Heart left ventricle (tissue), 16 donors: ENCODE data around the gene MAGI2. TPM values are rescaled to one million over a fixed set of nuclear protein-coding genes. Genes with fewer than 3 reads are reported as not detected.

Experiments
- ATAC-seq, 4 donors: fragments of 200-7000 bp; cut with Tn5 transposase; one replicate each; pipeline ENCODE4 v1.9.1; 2020 to 2022; ENCODE audit warnings: moderate library complexity in 4 of 4, mild to moderate bottlenecking in 3 of 4, moderate number of reproducible peaks in 1 of 4
- DNase-seq, 5 donors: peaks; one replicate each; pipeline ENCODE4 v3.0.0-alpha.2; 2020
- H3K27ac ChIP-seq, 12 donors: fragments of 200-600 bp; sonication (generic) in 4 of 12; one replicate each; pipeline versions ENCODE4 v1.5.0 to v1.8.0; 2016 to 2022; ENCODE audit warnings: mild to moderate bottlenecking in 2 of 12
- H3K27me3 ChIP-seq, 9 donors: fragments of 200-600 bp; sonication (generic) in 2 of 9; one replicate each; pipeline versions ENCODE4 v1.5.1 to v1.8.0; 2016 to 2022; ENCODE audit warnings: mild to moderate bottlenecking in 3 of 9
- H3K36me3 ChIP-seq, 9 donors: fragments of 200-600 bp; sonication (generic) in 2 of 9; one replicate each; pipeline versions ENCODE4 v1.5.0 to v1.8.0; 2018 to 2022; ENCODE audit warnings: mild to moderate bottlenecking in 2 of 9
- H3K4me1 ChIP-seq, 12 donors: fragments of 200-600 bp; sonication (generic) in 4 of 12; one replicate each; pipeline versions ENCODE4 v1.5.0 to v1.8.0; 2016 to 2022; ENCODE audit warnings: mild to moderate bottlenecking in 3 of 12
- H3K4me3 ChIP-seq, 12 donors: fragments of 200-600 bp; sonication (generic) in 4 of 12; one replicate each; pipeline versions ENCODE4 v1.5.0 to v1.8.0; 2017 to 2022; ENCODE audit warnings: mild to moderate bottlenecking in 9 of 12, moderate library complexity in 4 of 12
- H3K9me3 ChIP-seq, 12 donors: fragments of 200-600 bp; sonication (generic) in 4 of 12; one replicate each; pipeline versions ENCODE4 v1.5.0 to v1.8.0; 2016 to 2022; ENCODE audit warnings: mild to moderate bottlenecking in 1 of 12
- POLR2A ChIP-seq, 2 donors: fragments of 450-650 bp; IDR thresholded peaks; one replicate each; pipeline ENCODE4 v1.6.1; 2017; ENCODE audit warnings: antibody characterized with exemption in 2 of 2, mild to moderate bottlenecking in 2 of 2, moderate library complexity in 2 of 2
- WGBS, 4 donors: extraction: QIAGEN DNeasy Blood & Tissue Kit in 2 of 4; methylation state at CpG; one replicate each; pipeline versions ENCODE4 v1.1.5 to v1.1.7; 2013 to 2018; 5-methylcytosine and 5-hydroxymethylcytosine counted together
- intact Hi-C, 10 donors: fragments of 100-400 bp; cut with DNase I; formaldehyde crosslinking; loops; one replicate each; pipeline versions ENCODE4 v1.11.1 to v1.14.2; 2022
- polyA plus RNA-seq, 2 donors: library from polyadenylated mRNA; stranded (reverse); fragments of 200-250 nt; gene quantifications; one replicate each; pipeline ENCODE4 v1.2.3, GENCODE V29; 2013
- total RNA-seq, 9 donors: library from RNA; depleted of rRNA in 2 of 9; stranded (reverse); fragments of >200 nt in 2 of 9; fragmentation: NEBNext Ultra II Directional in 3 of 9; extraction: Animal tissue kit (Norgen Biotek cat#: 25700) in 3 of 9; gene quantifications; one replicate each; pipeline versions ENCODE4 v1.1.0 to v1.2.4, GENCODE V29; 2016 to 2023
- TF ChIP-seq, protein P1 (sequence below), 12 donors: fragments of 200-600 bp; sonication (generic) in 4 of 12; IDR thresholded peaks; one replicate each; pipeline versions ENCODE4 v1.5.0 to v1.8.0; 2018 to 2022; ENCODE audit warnings: antibody characterized with exemption in 12 of 12, mild to moderate bottlenecking in 5 of 12
- donor health status: ischemic (EF 13 %, LVEDD 7.1; RV severe dilation, severe dysfunction).
- donor health status: healthy with polysubstance abuse.
- donor health status: DM: no; HTN: yes; CAD: no.
- donor health status: DM: no; HTN: no; CAD: no.
- donor health status: ischemic (EF 25% LVEDD 6.9; RV normal size, moderate dysfunction).
- donor health status: ischemic (EF 25% LVEDD 5.7; RV mildly dilated, moderate dysfunction).
- donor health status: healthy.
- donor health status: DM: yes; HTN: yes; CAD: no.
- donor health status: ischemic (EF 35%, LVEDD 5.7; RV mildly dilated, moderate dysfunction).
- donor health status: nonischemic (EF 11% LVEDD 7.7; RV severe dilation, severe dysfunction).
- donor health status: DM: yes; HTN: yes; CAD: no.
- donor health status: PGD.
- donor health status: ischemic (EF 29% LVEDD 5.4; RV normal size, mild dysfunction).
- donor health status: nonischemic (EF 23%, LVEDD 6.1; RV moderate dilation, normal function).

The MAGI2 gene
- total and polyA plus RNA-seq, 11 donors, result 1.1 to 6.8 (median 3.8) TPM

DNA sequence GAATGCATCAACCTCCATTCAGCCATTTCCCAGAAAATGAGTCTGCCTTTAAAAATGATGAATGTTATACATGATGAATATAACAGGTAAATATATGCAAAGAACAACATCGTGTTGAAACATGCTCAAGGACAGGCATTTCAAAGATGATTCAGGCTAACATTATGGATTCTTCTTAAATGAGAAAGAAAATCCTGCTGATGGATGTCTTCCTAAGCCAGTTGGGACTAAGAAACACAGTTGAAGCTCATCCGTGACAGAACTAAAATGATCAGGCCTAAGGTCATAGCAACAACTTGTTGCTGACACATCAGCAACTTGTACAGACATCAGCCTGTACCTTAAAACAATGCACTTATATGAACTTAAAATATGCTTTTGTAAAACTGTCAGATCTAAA, 267.9 kb downstream of the MAGI2 start:
- 79 to 90% (median 88%) methylated on average over 2 of the region's 2 CpGs for WGBS, 4 donors

DNA sequence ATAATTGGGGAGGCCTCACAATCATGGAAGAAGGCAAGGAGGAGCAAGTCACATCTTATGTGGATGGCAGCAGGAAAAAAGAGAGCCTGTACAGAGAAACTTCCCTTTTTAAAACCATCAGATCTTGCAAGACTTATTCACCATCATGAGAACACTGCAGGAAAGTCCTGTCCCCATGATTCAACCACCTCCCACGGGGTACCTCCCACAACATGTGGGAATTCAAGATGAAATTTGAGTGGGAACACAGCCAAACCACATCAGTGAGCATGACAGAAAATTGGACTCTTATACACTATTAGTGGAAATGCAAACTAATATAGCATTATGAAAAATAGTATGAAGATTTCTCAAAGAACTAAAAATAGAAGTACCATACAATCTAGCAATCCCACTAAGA, 271.2 kb downstream of the MAGI2 start:
- TF ChIP-seq, protein P1, sequence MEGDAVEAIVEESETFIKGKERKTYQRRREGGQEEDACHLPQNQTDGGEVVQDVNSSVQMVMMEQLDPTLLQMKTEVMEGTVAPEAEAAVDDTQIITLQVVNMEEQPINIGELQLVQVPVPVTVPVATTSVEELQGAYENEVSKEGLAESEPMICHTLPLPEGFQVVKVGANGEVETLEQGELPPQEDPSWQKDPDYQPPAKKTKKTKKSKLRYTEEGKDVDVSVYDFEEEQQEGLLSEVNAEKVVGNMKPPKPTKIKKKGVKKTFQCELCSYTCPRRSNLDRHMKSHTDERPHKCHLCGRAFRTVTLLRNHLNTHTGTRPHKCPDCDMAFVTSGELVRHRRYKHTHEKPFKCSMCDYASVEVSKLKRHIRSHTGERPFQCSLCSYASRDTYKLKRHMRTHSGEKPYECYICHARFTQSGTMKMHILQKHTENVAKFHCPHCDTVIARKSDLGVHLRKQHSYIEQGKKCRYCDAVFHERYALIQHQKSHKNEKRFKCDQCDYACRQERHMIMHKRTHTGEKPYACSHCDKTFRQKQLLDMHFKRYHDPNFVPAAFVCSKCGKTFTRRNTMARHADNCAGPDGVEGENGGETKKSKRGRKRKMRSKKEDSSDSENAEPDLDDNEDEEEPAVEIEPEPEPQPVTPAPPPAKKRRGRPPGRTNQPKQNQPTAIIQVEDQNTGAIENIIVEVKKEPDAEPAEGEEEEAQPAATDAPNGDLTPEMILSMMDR (IDR thresholded peaks at IDR 0.05), result no peak
- TF ChIP-seq POLR2A (IDR thresholded peaks at IDR 0.05), result no peak
- ATAC-seq (no peak), DNase-seq (no peak)
- intact Hi-C loops, result loop anchor here in 1 of 10 donors (10.0 kb wide), 1 partner anchor 597 kb away; no protein-coding TSS in a partner anchor
- no peak overlapping the region for H3K4me3 ChIP-seq
- H3K27ac ChIP-seq, result no peak overlapping the region
- no peaks in the 10 kb centered on the region for H3K36me3 ChIP-seq
- no peaks in the 10 kb centered on the region for H3K27me3 ChIP-seq
- 25 to 59% (median 41%) methylated on average over 1 of the region's 1 CpG for WGBS, 4 donors
- no peaks in the 10 kb centered on the region for H3K4me1 ChIP-seq
- no peaks in the 10 kb centered on the region for H3K9me3 ChIP-seq

More for the DNA sequence above, 267.9 kb downstream of the MAGI2 start:
- TF ChIP-seq, protein P1 (IDR thresholded peaks at IDR 0.05), result no peak
- TF ChIP-seq POLR2A (IDR thresholded peaks at IDR 0.05), result no peak
- Histone ChIP-seq H3K4me1 (no peaks in the 10 kb centered on the region), H3K27ac (no peak overlapping the region), H3K4me3 (no peak overlapping the region), H3K9me3 (peaks cover 0 to 4% (median 0%) of the 10 kb centered on the region in 12 donors), H3K27me3 (no peaks in the 10 kb centered on the region), H3K36me3 (no peaks in the 10 kb centered on the region)
- no peak for ATAC-seq
- intact Hi-C loops, result loop anchor here in 1 of 10 donors (10.0 kb wide), 1 partner anchor 601 kb away; no protein-coding TSS in a partner anchor
- no peak for DNase-seq

DNA sequence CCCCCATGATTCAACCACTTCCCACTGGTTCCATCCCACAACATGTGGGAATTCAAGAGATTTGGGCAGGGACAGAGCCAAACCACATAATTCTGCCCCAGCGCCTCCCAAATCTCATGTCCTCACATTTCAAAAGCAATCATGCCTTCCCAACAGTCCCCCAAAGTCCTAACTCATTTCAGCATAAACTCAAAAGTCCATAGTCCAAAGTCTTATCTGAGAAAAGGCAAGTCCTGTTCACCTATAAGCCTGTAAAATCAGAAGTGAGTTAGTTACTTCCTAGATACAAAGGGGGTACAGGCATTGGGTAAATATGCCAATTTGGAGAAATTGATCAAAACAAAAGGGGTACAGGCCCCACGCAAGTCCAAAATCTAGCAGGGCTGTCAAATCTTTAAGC, 272.9 kb downstream of the MAGI2 start:
- no peaks in the 10 kb centered on the region for H3K36me3 ChIP-seq
- no peak for ATAC-seq
- no peak for TF ChIP-seq POLR2A (IDR thresholded peaks at IDR 0.05)
- TF ChIP-seq, protein P1 (IDR thresholded peaks at IDR 0.05), result no peak
- DNase-seq, result no peak
- H3K4me3 ChIP-seq, result no peak overlapping the region
- no peaks in the 10 kb centered on the region for H3K27me3 ChIP-seq
- no peaks in the 10 kb centered on the region for H3K9me3 ChIP-seq
- H3K4me1 ChIP-seq, result no peaks in the 10 kb centered on the region
- intact Hi-C loops, result loop anchor here in 1 of 10 donors (10.0 kb wide), 1 partner anchor 596 kb away; no protein-coding TSS in a partner anchor
- H3K27ac ChIP-seq, result no peak overlapping the region
- WGBS, 4 donors, result 49 to 71% (median 50%) methylated on average over 2 of the region's 2 CpGs

DNA sequence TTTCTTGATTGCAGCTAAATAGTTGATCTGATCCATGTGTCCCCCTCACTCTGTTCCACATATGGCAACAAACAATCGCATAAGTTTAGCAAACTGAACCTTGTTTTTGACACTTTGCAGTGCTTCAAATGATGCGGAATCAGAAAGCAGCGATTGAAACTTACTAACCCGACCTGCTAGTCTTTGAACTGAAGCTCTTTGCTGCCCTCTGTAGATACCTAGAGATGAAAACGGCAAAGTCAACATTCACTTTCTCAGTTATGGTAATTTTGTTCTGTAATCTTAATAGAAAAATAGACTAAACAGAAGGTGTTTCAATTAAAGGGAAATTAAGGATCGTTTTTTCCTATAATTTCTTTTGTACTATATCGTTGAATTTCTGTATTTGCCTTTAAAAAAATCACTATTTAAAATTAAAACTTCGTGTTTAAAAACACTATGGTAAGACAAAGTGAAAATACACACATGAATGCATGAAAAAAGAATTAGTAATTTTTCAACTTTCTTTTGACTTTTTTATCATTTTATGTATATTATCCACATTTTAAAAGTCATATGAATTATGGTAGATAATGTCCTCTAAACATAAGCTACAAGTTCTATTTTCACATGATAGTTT, 276.5 kb downstream of the MAGI2 start:
- TF ChIP-seq POLR2A (IDR thresholded peaks at IDR 0.05), result no peak
- TF ChIP-seq, protein P1 (IDR thresholded peaks at IDR 0.05), result peak; percentile 8 to 74 (median 54)
- ATAC-seq, result peak in 1 of 4 donors; percentile 63

More for the DNA sequence above, 276.5 kb downstream of the MAGI2 start:
- 11 to 15% (median 12%) methylated on average over 8 of the region's 8 CpGs for WGBS, 4 donors
- intact Hi-C loops, result loop anchor here in 7 of 10 donors (2.0 to 10.0 kb wide), 9 partner anchors 242 to 1235 kb away; no protein-coding TSS in a partner anchor
- Histone ChIP-seq H3K4me3 (no peak overlapping the region), H3K36me3 (no peaks in the 10 kb centered on the region), H3K27ac (no peak overlapping the region), H3K4me1 (no peaks in the 10 kb centered on the region), H3K27me3 (no peaks in the 10 kb centered on the region), H3K9me3 (no peaks in the 10 kb centered on the region)
- no peak for DNase-seq
